ENCODE measurements around the gene MTHFS.

The MTHFS gene

DNA sequence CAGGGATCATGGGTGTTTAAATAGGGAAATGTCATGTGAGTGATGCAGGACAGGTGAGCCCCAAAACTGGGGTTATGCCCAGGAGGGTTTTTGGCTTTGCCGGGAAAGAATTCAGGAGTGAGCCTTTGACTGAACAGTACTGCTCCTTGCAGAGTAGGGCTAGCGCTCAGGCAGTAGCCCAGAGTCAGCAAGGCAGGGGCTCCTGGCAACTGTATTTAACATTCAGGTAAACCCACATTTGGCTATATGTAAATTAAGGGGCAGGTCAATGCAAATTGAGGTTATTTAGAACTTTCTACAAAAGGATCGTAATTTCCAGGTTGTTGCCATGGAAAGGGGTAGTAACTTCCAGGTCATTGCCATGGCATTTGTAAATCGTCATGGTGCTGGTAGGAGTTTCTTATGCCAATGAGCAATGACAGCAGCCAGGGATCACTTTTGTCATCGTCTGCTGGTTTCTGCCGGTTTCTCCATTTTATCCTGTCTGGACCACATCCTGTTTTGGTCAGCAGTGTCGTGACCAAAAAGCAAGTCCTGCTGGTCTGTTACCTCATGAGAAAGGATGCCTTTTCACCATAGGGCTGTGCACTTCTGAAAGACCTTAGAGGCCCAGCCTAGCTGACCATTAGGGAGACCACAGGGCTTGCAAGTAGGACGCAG is 24.3 kb downstream of the MTHFS start:
- no peak for DNase-seq

DNA sequence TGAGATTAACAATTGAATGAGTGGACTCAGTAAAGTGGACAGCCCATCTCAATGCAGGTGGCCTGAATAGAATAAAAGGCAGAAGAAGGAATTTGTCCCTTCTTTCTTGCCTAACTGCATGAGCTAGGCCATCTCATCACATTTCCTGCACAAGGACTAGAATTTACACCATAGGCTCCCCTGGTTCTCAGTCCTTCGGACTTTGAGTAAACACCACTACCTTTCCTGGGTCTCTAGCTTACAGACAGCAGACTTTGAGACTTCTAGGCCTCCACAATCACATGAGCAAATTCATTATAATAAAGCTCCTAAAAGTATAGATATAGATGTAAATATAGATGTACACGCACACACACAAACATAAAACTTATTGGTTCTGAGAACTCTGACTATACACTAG is 28.3 kb downstream of the MTHFS start:
- DNase-seq, result no peak

DNA sequence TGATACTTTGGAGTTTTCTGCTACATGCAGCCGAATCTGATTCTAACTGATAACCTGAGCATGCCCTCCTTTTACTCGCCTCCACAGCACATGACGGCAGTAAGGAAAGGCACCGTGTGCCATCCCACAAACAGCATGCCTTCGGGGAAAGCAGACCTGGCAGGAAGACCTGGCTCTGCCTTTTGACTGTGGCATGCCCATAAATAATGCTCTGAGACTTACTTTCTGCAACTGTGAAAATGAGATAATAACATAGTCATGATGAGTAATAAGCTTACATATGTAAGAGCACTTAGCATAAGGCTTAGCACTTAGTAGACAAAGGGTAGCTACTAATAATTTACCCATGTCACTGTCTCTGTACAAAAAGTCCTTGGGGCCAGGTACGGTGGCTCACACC is 32.9 kb downstream of the MTHFS start:
- no peak for DNase-seq

DNA sequence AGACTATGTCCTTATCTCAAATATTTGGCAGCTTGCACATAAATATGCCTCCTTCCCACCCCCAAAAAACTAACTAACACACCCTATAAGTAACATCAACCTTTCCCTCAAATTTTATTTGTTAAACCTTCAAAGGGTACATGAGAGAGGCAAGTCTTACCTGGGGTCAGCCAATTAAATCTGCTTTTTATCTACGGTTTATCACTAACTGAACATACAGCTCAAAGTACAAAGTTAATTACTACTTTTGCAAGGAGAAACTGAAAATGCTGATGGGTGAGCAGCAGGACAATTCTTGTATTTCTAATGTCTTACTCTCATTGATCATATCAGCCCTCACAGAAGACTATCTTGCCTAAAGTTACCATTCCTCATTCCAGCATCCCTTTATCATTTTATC is 34.6 kb downstream of the MTHFS start:
- DNase-seq, result no peak

DNA sequence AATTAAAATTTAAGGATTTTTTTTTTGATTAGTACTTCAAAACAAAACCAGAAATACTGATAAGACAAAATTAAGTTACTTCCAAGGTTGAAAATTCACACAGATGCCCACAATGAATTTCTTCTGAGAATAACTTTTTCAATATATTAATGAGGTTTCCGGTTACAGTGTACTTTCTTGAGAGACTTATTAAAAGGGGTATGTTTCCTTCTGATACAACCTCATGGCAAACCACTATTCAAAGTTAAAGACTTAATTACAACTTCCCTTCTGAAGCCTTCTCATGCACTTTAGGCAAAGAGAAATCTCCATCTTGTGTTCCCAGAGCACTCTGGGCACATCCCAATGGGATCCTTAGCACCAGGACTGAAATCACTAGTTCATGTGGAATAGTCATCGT is 36.2 kb downstream of the MTHFS start:
- DNase-seq, result no peak

DNA sequence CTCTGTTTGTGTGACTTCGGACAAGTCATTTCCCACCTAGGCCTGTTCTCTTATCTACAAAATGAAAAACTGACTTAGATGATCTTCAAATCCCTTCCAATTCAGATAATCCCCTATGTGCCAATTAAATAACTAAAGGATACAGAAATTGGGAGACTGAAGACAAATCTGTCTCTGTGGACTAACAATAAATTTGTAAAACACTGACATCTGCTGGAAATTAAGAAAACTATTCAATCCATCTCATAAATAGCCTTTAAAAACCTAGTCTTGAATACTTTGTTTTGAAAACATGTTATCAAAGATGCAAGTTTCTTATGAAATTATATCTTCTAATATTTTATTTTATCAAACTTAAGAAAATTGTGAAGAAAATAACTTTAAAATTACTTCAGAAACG is 38.3 kb downstream of the MTHFS start:
- no peak for DNase-seq

DNA sequence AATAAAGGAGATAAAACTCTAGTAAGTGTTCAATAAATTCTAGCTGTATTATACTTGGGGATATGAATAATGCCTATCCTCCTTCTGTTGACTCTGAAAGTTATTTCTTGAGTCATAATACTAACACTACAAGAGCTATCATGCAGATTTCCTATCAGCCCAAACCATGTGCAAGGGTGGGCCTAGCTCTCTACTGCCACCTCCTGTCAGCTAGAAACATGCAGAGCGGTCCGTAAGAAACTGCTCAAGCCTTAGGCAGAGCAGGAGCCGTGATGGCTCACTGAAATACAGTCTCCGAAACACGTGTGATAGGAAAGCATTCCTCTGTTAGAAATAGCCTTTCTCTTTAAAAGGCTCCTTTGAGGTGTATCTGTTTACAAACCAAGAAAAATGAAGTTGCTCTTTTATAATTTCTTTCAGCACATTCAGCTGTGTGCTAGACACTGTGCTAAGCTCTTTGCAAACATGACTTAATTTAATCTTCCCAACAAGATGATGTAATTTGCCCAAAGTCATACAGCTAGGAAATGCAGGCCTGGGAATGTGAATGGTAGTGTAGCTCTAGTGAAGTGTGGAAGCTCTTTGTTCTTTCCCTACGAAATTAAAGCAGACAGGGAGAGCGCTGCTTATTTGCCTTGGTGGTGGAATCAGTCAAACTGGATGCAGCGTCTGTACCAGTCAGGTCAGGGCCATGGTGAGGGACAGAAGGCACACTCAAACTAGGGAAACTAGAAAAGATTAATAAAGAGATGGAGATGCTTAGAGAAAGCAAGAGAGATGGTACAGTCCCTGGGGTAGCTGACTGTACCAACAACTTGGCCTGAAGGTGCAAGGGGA is 43.1 kb downstream of the MTHFS start:
- peak; percentile 79 for DNase-seq

DNA sequence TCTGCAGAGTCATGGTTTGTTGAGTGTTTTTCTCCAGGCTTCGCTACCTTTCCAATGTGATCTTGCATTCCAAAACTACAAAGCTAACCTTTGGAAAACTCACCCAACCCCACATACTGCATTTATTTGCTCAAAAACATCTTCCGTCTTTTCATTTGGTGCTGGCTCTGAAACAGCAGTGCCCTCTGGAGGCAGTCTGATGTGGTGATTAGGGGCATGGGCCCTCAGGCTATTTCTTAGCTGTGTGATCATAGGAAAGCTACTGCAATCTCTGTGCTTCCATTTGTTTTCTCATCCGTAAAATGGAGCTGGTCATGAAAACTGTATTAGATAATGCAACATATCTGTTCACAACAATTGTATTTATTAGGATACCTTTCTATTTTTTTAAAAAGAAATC is 47.0 kb downstream of the MTHFS start:
- peak; percentile 3 for DNase-seq

DNA sequence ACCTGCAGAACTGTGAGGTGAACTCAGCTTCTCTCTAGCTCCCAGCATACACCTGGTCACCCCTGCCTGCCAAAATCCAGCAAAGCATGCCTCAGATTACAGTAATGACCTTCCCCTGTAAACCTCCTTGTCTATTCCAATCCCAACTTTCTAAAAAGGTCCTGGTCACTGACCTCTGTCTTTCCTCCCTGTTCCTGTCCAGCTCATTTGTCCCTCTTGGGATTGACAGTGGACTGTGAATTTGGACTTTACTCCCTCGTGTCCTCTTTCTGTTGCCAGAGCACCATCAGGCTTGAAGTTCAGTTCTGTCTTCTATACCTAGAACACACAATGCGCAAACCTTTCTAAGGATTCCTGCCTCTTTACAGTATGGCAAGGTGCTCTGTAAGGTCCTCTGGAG is 50.3 kb downstream of the MTHFS start:
- DNase-seq, result no peak

DNA sequence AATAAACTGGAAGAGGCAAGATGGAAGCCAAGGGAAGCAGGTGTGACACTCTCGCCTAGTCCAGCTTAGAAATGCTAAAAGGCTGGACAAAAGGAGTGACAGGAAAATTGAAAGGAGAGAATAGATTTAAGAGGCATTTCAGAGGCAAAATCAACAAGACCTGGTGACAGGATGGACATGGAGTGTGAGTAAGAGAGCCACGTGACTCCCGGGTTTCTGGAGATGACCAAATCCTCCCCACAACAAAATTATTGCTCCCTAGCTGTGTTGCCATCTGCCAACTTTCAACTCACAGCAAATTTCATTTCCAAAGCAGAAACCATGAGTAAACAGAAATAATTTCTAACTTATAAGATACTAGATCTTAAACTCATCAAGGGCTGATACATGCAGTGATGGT is 52.6 kb downstream of the MTHFS start:
- no peak for DNase-seq

DNA sequence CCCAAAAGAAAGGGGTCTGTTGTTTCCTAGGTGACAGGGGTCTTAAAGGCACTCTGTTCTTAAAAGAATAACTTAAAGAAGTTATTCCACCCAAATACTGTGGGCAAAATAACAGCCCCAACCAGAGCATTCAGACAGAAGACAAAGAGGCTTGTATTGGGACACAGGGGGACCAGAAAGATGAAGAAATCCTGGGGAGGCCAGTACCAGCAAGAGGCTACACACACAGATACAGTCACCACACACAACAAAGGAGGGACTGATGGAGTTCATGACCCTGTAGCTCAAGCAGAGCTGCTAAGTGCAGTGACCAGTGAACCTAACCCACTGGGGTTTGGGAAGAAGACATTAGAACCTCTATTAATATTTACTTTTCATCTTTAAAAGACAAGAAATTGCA is 59.0 kb downstream of the MTHFS start:
- DNase-seq, result no peak

DNA sequence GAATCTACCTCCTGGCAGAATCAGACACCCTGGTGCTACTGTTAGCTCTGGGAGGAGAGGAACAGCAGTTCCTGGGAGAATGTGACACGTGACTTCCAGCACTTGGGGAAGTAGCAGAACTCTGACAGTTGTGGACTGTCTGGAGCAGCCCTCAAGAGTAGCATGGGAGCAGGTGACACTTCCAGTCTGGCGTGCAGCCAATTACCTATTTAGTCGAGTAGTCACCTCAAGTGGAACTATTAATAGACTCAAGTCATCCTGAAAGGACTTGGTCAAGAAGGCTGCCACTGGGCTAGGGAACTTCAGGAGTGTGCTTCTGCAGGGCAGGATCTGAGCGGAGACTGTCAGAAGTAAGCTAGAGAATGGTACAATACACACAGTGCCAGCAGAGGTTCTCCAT is 62.3 kb downstream of the MTHFS start:
- no peak for DNase-seq

DNA sequence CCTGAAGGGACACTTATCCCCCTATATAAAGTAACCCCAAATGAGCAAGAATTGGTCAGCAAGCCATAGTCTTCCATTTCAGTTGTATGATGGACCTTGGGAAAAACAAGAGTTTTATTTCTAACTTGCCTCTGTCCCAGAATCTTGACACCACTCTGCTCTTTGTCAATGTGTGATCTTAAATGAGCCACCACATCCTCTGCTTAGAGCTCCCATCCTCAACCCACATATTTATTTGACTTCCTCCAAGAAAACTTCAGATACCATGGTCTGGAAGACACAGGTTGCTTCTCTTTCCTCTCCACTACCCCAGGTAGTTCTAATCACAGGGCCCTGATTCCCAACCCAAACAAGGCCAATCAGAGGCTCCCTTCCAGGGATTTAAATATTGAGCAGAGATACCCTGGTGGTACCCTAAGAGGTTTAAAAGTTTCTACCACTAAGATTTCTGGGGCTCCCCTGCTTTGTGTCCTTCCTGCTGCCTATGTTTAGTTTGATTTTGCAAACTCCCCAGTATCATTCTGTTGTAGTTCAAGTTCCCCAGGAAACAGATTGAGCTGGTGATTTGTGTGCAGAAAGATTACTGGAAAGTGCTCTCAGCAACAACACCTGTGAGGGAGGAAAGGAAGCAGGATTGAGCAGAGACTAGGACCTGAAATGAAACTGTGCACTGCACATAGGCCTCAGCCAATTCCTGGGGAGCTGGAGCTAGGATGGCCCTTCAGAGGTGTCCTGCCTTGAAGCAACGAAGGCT is 64.3 kb downstream of the MTHFS start:
- DNase-seq, result no peak

DNA sequence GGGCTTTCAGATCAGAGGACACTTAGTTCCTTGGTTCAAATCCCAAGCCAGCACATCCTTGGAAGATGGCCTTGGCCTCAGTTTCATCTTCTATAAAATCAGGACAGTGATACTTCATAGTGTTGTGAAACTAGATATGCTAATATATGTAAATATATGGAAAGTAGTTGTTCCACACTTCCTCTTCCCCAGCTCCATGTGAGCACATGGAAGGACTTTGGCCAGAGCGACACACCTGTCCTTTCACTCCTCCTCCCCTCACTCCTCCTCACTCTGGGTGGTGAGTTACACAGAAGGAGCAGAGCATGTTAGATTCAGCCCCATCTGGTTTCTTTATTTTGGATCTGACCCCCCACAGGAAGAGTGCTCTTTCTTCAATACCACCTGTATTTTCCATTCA is 65.2 kb downstream of the MTHFS start:
- DNase-seq, result no peak

DNA sequence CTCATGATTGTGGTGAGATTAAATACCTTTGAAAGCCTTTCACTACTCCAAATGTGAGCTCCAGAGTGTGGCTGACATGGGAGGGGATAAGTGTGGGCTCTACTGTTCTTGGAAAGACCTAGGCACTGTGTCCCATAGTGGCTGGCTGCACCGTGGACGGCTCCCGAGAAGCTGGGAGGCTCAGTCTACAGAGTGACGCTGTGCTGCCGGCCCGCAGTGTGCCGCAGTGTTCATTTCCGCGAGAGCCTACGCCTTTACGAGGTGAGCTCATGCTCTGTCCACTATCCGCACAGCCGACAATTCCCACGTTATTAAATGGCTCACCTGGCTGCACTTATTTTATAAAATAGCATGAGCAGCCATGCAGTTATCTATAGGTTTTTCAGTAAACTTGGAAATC is 66.9 kb downstream of the MTHFS start:
- DNase-seq, result no peak

DNA sequence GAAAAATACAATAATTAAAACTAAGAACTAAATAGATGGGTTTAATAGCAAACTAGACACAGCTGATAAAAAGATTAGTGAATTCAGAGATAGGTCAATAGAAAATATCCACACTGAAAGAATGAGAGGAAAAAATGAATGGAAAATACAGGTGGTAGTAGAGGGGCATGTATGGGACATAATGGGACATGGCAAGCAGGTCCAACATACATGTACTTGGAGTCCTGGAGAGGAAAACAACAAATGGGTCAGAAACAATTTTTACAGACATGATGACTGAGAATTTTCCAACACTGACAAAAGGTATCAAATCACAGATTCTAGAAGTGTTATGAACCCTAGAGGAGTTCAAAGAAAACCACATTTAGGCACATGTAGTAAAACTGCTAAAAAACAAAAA is 68.4 kb downstream of the MTHFS start:
- DNase-seq, result no peak

DNA sequence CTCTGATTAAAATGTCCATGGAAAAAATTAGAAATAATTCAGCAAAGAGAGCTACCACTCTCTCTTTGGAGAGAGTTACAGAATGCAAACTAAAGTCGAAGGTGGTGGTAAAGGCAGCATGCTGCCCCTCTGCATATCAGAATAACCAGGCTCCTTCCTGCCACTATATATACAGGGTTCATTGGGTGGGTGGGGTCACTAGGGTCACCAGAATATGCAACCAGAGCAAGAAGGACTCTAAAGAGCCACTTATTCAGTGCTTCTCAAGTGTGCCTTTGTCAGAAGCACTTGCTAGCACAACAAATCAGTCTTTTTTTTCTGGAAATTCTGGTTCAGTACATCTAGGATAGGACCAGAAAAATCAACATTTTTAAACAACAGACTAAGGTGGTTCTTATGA is 70.0 kb downstream of the MTHFS start:
- no peak for DNase-seq

DNA sequence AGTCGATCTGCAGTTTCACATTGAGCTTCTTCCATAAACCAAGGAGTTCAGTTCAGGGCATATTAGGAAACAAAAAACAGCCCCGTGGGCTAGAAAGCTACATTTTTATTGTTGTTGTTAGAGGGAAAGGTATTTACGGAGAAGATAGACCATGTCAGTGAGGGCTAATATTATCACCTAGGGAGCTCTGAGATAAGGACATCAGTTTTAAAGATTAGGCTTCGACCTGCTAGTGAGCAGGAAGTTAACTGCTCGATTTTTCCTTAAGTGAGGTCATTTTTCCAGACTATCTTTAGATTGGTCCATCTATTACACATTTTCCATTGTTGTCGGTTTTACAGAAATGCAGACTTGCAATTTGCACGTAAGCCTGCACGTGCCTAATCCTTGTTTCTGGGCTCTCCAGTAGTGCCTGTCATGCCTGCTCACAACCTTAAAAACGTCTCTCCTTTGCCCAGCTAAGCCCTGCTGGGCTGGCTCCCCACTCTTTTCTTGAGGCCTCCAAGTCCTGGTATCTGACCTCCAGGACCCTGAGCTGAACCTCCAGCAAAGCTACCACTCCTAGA is 72.6 kb downstream of the MTHFS start:
- DNase-seq, result no peak

DNA sequence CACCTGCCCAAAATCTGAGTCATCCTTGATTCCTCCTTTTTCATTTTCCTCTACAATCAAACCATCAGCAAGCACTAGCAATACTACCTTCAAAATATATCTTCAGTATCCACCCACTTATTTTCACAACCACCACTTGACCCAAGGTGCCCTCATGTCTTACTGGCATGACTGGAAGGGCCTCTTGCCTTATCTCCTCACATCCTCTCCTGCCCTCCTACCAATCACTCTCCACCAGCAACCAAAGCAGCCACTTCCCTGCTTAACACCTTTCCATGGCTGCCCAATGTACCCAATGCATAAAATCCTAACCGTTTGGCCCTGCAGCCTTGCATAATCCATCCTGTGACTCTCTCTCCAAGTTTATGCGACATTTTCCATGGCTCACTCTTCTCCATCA is 76.0 kb downstream of the MTHFS start:
- DNase-seq, result no peak

DNA sequence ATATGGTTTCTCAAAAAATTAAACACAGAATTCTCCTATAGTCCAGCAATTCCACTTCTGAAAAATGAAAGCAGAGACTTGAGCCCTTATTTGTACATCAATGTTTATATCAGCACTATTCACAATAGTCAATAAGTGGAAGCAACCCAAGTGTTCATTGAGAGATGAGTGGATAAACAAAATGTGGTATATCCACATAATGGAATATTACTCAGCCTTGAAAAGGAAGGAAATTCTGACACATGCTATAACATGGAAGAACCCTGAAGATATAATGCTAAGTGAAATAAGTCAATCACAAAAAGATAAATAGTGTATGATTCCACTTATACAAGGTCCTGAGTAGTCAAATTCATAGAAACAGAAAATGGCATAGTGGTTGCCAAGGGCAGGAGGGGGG is 76.6 kb downstream of the MTHFS start:
- no peak for DNase-seq

DNA sequence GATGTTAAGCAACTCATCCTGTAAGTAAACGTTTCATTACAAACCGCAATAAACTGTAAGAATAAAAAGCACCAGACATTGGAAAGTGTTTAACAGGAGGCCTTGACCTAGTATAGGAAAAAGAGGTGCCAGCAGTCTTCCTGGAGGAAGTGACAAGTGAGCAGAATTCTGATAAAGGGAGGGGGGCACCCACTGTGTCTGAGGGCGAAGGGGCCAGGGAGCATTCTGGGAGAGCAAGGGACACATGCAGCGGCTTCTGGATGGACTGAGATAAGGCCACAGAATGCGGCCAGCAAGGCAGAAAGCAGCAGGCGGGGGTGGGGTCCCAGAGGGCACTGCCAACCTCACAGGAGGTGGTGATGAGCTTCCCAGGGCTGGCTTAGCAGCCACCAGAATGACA is 80.2 kb downstream of the MTHFS start:
- DNase-seq, result no peak

DNA sequence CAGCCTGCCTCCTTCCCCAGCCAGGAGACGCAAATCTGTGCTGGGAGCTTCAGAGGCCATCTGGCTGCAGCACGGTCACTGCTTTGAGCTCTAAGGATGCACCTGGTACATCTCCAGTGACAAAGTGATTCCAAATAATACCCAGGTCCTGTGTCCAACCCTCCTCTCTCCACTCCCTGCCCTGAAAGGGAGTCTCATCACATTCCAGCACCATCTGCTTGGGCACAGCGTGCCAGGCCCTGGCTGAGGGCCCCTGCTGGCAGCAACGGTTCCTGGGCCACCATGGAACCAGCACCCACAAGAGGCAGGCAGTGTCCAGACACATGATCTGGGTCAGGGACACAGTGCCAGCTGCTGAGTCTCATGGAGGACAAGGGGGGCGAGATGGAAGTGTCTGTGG is 81.3 kb downstream of the MTHFS start:
- no peak for DNase-seq

DNA sequence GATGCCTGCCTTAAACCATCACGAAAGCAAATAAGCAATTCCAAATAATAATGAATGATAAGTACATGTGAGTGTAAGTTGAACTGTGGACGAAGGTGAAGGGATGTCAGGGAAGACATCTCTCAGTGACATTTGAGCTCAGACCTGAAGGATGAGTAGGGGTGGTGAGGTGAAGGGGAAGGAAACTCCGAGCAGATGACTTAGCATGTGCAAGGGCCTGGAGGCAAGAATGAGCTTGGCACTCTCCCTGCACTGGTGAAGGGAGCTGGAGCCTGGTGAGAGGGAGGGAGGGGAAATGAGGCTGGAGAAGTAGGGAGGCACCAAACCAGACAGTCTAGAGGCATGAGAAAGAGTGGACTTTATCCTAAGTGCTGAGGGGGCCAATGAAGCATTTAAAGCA is 84.3 kb downstream of the MTHFS start:
- no peak for DNase-seq
